NCI-H2081 treated with DMSO at 0.1 percent for 48 hours (cell line): Measurements from ENCODE around the gene HSDL2.
"Not testable (repeated sequence)": the region's sequence is repeated elsewhere in the genome, so short reads cannot be mapped to it uniquely, and the experiment has no call there.

Experiments
- DNase-seq: peaks from one replicate; lab custom pipeline; 2025; lab: John Stamatoyannopoulos, UW

Gene HSDL2

DNA sequence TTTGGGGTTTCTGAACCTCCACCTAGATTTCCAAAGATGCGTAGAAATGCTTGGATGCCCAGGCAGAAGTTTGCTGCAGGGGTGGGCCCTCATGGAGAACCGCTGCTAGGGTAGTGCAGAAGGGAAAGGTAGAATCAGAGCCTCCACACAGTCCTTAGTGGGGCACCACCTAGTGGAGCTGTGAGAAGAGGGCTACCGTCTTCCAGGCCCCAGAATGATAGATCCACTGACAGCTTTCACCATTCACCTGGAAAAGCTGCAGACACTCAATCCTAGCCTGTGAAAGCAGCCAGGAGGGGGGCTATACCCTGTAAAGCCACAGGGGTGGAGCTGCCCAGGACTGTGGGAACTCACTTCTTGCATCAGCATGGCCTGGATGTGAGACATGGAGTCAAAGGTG lies 13.3 kb upstream of the HSDL2 start:
- no peak for DNase-seq

- DNase-seq: no peak
These were observed 12.4 kb upstream of the HSDL2 start for GRCh38 chr9:112367465-112367864.

DNA sequence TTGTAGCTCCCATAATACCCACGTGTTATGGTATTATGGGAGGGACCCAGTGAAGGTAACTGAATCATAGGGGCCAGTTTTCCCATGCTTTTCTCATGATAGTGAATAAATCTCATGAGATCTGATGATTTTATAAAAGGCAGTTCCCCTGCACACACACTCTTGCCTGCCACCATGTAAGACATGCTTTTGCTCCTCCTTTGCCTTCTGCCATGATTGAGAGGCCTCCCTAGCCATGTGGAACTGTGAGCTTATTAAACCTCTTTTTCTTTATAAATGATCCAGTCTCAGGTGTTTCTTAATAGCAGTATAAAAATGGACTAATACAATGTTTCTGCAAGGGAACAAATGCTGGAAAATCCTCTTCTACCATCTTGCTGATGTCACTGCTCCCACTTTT lies 10.1 kb upstream of the HSDL2 start:
- DNase-seq: no peak

GRCh38 chr9:112371060-112371459 lies 8.8 kb upstream of the HSDL2 start:
- no peak for DNase-seq

DNA sequence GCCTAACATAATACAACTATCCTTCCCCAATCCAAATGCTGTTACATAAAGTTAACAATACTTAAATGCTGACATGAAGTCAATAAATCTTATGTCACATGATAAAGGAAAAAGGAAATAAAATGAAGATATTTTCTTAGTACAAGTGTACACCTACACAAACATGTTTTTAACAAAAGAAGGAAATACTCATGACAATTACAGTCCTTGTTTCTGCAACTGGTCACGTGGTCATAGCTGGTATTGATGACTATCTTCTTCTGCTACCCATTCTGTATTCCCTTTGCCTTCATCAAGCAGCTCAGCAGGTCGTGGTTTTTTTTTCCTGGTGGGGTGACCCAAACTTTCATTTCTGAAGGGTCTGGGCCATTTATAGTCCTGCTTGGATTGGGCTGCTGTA lies 6.2 kb upstream of the HSDL2 start:
- DNase-seq: not testable (repeated sequence)

DNA sequence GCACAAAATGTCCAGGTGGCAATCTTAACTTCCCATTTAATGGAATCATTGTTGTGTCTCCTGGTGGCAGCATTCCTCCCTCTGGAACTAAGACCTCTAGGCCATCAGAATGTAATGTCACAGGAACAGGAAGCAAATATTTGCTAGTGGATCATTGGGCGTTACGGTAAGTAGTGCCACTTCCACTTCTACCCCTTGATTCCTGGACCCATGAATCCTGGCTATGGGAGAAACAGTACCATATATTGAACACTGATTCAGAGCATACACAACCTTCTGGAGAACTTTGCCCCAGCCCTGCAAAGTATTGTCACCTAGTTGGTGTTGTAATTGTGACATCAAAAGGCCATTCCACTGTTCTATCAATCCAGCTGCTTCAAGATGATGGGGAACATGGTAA lies 5.7 kb upstream of the HSDL2 start:
- not testable (repeated sequence) for DNase-seq

DNA sequence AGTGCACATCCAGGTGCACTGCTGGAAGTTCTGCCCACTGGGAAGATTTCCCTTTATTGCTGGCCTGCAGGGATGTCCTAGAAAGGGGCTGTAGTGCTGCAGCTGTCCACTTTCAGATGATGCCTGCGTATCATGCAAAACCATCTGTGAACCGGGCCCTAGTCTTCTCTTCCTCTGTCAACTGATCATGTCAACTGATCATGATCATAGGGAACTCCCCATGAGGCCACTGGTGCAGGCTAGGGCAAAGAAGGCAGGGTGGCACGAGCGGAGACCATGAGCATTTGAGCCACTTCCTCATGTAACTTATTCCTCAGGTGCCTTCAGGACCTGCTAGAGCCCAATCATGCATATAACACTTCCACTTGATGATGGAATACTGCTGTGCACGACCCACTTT lies 4.5 kb upstream of the HSDL2 start:
- no peak for DNase-seq

- DNase-seq: no peak
These were observed 2.8 kb upstream of the HSDL2 start for GRCh38 chr9:112377087-112377486.

DNA sequence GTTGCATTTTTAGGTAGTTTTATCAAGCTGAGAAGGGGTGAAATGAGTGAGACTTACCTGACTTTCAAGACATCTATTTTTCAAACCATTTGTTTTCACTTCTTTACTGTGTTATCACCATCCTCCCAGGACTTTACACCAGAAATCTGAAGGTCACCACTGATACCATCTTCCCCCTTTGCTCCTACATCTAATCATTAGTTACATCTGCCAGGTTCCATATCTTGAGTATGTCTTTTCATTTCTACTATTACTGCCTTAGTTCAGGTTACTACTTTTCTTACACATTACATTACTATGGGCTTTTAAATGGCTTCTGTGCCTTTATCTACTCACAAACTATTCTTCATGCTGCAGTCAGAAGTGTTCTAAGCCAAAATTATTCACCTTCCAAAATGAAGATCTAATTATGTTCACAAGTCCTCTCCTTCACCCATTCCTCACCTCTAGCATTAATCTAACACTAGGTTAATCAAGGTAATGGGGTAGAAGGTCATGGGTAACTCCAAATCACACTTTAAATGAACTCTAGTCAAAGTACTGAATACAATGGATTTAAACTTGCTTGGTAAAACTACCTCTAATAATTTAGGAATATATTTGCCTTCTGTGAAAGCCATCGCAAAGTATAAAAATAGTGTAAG lies 2.1 kb upstream of the HSDL2 start:
- no peak for DNase-seq

GRCh38 chr9:112378328-112379176 lies 1.4 kb upstream of the HSDL2 start:
- no peak for DNase-seq

DNA sequence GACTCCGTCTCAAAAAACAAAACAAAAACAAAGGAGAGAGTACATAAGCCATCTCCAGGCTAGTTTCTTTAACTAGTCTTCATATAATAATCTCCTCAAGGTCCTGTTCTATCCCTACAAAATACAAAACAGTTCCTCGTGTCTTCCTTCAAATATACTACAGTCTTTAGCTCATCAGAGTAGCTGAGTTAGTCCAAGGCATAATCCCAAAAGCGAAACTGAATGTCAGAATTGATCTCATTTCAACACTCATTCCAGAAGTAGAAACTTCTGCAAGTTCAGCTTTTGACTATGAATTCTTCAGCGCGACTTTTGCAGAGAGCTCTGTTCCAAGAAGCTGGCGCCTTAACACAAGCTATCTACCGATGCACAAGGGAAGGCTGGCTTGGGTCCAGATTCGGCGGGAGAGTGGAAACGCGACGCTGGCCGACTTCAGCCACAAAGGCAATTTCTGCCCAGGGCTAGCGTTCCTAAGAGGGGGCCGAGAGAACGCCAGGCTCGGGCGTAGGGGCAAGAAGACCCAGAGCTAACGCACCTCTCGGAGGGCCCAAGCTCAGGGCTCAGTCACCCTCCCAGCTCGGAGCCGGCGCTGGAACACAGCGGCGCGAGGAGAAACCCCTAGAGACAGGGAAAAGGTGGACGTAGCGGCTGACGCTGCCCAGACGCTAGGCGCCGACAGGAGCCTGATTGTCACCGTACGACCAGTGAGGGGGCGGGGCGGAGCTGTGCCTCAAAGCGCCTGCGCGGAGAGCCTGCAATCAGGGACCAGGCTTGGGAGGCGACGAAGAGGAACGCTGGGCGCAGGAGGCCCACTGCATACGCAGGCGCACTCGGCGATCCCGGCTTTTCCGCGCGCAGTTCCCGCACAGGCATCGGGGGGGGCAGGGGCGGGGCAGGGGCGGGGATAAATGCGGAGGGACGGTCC lies 469 bp upstream of the HSDL2 start:
- peak; percentile 94 for DNase-seq

- no peak for DNase-seq
These were observed 915 bp downstream of the HSDL2 start for GRCh38 chr9:112380825-112381221.

GRCh38 chr9:112382066-112382465 lies 2.2 kb downstream of the HSDL2 start:
- DNase-seq: no peak

GRCh38 chr9:112382501-112383364 lies 2.8 kb downstream of the HSDL2 start:
- DNase-seq: no peak

DNA sequence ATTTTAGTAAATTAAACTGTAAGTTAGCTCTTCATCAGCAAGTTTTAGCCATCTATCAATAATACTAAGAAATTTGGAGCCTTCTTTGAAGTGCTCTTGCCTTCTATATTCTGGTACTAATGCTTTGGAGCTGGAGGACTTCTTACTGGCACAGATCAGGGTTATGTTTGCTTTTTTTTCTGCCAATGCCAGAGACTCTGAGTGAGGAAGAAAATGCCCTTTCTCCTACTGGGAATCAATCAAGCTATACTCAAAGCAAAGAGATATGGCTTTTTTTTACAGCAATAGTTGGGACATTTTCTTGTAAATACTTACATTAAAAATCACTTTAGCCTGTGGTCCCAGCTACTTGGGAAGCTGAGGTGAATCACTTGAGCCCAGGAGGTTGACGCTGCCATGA lies 4.3 kb downstream of the HSDL2 start:
- DNase-seq: no peak

DNA sequence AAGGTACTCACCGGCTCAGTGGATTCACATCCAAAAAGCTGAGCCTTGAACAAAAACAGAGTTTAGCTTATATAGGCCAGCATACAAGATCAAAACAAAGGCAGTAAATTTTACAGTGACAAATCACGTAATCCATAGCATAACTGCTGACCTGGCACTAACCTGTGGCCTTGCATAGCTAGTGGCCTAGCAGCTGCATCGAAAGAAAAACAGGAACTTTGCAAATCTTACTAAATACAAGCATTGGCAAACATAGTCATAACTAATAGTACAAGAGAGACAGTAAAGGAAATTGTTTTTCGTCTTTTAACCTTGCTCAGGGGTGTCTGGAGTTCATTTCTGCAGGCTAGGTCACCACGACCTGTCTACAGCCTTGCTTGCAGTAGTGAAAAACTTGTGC lies 4.8 kb downstream of the HSDL2 start:
- DNase-seq: no peak

DNA sequence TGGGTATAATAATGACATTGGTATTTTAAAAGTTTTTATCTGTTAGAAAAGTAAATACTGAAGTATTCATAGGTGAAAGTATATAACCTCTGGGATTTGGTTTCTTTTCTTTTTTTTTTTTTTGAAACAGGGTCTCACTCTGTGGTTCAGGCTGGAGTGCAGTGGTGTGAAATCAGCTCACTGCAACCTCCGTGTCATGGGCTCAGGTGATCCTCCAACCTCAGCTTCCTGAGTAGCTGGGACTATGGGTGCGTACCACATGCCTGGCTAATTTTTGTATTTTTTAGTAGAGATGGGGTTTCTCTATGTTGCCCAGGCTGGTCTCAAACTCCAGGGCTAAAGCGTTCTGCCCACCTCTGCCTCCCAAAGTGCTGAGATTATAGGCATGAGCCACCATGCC lies 7.2 kb downstream of the HSDL2 start:
- no peak for DNase-seq

- not testable (repeated sequence) for DNase-seq
These were observed 10.0 kb downstream of the HSDL2 start for GRCh38 chr9:112389897-112390296.

DNA sequence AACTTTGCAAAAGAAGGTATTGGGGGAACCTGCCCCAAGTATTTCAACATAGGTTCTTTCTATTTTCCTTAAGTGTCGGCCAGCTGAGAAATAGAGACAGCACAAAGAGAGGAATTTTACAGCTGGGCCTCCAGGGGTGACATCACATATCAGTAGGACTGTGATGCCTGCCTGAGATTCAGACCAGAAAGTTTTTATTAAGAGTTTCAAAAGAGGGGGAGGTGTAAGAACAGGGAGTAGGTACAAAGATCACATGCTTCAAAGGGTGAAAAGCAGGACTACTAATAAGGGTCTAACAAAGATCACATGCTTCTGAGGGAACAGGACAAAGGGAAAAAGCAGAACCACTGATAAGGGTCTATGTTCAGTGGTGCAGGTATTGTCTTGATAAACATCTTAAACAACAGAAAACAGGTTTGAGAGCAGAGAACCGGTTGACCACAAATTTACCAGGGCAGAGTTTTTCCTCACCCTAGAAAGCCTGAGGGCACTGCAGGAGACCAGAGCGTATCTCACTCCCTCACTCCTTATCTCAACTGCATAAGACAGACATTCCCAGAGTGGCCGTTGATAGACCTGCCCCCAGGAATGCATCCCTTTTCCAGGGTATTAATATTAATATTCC lies 12.1 kb downstream of the HSDL2 start:
- not testable (repeated sequence) for DNase-seq

DNA sequence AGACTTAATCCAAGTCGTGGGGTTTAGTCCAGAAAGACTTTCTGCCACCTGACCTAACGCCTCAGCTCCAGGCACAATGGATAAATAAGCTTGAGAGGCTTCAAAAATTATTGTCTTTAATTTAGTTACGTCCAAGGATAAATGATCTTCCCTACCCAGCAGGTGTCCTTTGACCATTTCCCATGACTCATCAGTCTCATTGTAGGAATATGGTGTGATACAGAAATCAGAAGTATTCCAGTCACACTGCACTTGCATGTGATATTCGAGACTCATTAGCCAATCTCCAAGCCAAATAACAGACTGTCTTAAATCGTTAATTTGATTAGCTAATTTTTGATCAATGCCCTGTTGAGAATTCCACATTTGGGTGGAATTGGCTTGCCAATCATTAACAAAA lies 13.2 kb downstream of the HSDL2 start:
- not testable (repeated sequence) for DNase-seq

- DNase-seq: no peak
These were observed 16.5 kb downstream of the HSDL2 start for GRCh38 chr9:112396416-112396815.
